GM19025 (cell line): ENCODE measurements around the gene CDC42EP5.
A peak's percentile ranks its signal among the peaks of the same experiment; 100 is the strongest.

ENCODE experiments used
- ATAC-seq: cut with Tn5 transposase; IDR thresholded peaks from one replicate; pipeline ENCODE4 v1.9.1; 2021; ENCODE audit warnings: mild to moderate bottlenecking, low read depth, moderate library complexity; ENCODE audit not compliant: unreplicated experiment

The CDC42EP5 gene

DNA sequence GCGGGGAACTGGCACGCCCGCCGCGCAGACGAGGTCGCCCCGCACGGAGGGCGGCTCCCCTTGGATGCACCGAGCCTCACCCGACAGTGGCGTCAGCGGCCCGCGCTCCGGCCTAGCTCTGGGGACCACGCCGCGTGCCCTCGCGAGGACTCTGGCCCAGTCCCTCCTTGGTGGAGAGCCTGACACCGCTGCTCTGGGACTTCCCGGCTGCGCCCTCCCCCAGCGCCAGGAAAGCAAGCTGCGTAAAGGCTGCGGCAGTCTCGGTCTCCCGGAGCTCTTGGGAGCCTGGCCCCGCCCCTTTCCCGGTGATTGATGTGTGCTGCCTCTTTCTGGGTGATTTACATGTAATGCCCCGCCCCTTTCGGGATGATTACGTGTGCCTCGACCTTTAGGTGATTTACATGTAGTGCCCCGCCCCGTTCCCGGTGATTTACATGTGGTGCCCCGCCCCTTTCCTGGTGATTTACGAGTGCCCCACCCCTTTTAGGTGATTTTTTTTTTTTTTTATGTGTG lies 9.5 kb downstream of the CDC42EP5 start, which contains the start of gene LENG9:
Gene LENG9, minus strand, starts transcription at position 248 of the 513 bp plus-strand sequence. CDS start 252 bp downstream, outside the sequence.
- ATAC-seq, result peak; percentile 47

DNA sequence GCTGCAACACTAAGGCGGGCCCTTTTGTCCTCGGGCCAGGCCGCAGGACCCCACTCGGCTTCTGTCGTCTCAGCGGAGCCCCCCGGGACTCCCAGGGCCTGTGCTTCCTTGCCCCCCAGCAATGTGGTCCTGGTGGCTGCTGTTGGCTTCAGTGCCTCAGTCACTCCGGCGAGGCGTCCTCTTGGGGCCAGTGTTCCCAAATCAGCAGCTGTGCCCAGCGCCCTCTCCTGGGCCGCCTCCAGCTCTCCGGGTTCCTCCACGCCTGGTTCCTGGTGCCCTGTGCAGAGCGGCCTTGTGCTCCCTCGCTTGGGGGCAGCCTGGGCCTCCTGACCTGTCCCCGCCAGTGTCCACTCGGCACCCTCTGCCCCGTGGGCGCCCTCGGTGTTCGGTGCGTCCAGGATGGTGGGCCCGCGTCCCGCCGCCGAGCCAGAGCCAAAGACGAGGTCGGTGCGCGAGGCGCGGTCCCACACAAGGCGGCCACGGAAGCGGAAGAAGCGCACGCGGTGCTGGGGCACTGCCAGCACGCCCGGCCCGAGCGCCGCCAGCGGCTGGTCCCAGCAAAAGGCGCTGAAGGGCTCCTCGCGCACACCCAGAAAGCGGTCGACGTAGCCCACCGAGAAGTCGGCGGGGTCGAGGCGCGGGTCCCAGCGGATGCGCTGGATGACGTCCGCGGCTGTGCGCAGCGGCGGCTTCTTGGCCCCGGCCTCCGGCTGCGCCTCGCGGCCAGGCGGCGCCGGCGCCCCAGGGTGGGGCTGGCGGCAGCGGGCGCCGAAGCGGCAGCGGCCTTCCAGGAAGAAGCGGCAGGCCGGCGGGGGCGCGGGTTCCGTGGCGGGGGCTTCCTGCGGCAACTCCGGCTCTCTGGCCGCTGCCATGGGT lies 10.2 kb downstream of the CDC42EP5 start:
- ATAC-seq, result peak; percentile 11

DNA sequence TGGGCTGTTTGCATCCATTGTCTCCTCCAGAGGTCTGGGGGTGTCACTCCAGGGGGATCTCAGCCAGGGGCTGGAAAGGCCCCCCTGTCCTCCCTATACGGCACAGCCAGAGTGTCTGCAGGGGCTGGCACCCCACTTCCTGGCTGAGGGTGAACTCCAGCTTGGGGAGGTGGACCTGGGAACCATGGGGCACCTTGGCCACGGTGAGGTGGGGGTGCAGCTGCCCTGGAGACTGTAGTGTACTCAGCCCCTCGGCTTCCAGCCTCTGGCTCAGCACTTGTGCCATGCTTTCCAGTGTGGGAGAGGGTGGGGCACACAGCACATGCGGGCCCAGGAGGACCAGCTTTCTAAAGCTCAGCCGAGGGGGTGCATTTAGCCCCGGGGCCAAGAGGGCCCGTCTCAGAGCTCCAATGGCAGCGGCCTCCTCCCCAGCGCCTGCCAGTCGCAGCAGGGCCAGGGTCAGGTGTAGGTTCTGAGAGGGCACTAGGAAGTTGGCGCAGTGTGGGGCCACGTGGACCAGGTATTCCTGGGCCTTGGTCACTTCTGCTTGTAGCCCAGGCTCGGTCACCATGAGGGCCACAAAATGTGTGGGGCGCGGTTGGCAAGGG lies 10.9 kb downstream of the CDC42EP5 start:
- ATAC-seq, result no peak

GRCh38 chr19:54461613-54462012 lies 11.5 kb downstream of the CDC42EP5 start:
- no peak for ATAC-seq

GRCh38 chr19:54461210-54461609 lies 11.9 kb downstream of the CDC42EP5 start:
- ATAC-seq, result no peak

GRCh38 chr19:54460230-54461005 lies 12.7 kb downstream of the CDC42EP5 start:
- no peak for ATAC-seq

- no peak for ATAC-seq
These were observed 13.5 kb downstream of the CDC42EP5 start for GRCh38 chr19:54459282-54460229.

- ATAC-seq, result no peak
These were observed 14.3 kb downstream of the CDC42EP5 start for GRCh38 chr19:54458648-54459281.

DNA sequence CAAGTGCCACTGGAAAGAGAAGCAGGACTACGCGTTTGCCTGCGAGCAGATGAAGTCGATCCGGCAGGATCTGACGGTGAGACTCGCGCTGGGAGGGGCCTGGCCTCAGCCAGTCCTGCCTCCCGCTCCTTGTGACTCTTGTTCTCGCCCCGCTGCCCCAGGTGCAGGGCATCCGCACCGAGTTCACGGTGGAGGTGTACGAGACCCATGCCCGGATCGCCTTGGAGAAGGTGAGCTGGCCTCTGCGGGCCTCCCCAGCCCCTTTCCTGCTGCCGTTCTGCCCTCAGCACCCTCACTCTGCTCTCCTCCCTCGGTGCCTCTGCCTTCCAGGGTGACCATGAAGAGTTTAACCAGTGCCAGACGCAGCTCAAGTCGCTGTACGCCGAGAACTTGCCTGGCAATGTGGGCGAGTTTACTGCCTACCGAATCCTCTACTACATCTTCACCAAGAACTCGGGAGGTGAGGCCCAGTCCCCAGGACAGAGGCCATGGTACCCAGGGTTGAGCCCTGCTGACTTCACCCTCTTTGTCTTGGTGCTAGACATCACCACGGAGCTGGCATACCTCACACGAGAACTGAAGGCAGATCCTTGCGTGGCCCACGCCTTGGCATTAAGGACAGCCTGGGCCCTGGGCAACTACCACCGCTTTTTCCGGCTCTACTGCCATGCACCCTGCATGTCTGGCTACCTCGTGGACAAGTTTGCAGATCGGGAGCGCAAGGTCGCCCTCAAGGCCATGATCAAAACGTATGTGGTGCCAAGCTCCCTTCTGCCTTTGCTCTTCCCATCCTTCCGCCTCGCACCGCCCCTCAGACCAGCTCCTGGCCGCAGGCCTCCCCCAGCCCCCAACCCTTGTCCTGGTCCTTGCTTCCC lies 15.1 kb downstream of the CDC42EP5 start:
- no peak for ATAC-seq

- no peak for ATAC-seq
These were observed 16.4 kb downstream of the CDC42EP5 start for GRCh38 chr19:54456423-54457373.

- ATAC-seq, result no peak
These were observed 17.2 kb downstream of the CDC42EP5 start for GRCh38 chr19:54455786-54456422.

- ATAC-seq, result no peak
These were observed 18.1 kb downstream of the CDC42EP5 start for GRCh38 chr19:54454781-54455675.

- ATAC-seq, result no peak
These were observed 18.9 kb downstream of the CDC42EP5 start for GRCh38 chr19:54453921-54454780.

GRCh38 chr19:54452626-54453025 lies 20.5 kb downstream of the CDC42EP5 start:
- no peak for ATAC-seq

DNA sequence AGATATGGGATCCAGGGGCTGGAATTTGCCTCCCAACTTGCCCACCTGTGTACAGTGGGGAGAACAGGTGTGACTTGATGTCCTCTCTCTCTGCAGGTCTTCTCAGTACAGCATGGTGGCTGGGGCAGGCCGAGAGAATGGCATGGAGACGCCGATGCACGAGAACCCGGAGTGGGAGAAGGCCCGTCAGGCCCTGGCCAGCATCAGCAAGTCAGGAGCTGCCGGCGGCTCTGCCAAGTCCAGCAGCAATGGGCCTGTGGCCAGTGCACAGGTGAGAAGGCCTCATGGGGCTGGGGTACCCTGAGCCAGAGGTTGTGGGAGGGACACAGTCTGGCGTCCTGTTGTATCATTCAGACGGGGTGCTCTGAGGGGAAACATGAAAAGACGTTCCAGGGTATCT lies 21.1 kb downstream of the CDC42EP5 start:
- ATAC-seq, result no peak
